HepG2 (cell line): ENCODE data around the gene ACAP3. TPM values are rescaled to one million over a fixed set of nuclear protein-coding genes. Genes with fewer than 3 reads are reported as not detected.

ENCODE experiments used
- ATAC-seq: fragments of 200-7000 bp; cut with Tn5 transposase; 3 replicates; pipeline ENCODE4 v1.9.1; 2020; ENCODE audit warnings: mild to moderate bottlenecking, moderate library complexity
- BruUV-seq: library from RNA; stranded (reverse); fragments of 400-500 nt; replicated peaks from 2 replicates; lab custom pipeline; 2021; lab: Mats Ljungman, UMichigan
- CTCF ChIA-PET: fragments of 300-600 bp; formaldehyde crosslinking; extraction: SDS; loops from one replicate; lab custom pipeline; 2021; ENCODE audit warnings: low total read pairs, inconsistent platforms, low intra/inter-chr PET ratio; lab: Yijun Ruan, JAX
- POLR2A ChIA-PET: fragments of 350-600 bp; sonication (Branson Sonifier 250); formaldehyde crosslinking; loops from one replicate; lab custom pipeline; 2020; ENCODE audit warnings: antibody characterized with exemption, inconsistent platforms; lab: Yijun Ruan, JAX
- DNase-seq: peaks from one replicate; pipeline ENCODE4 v3.0.0-alpha.2; 2015; ENCODE audit warnings: low spot score
- FAIRE-seq: peaks from 3 replicates; lab custom pipeline; 2011; peaks lifted over from hg19 to GRCh38; lab: Jason Lieb, UNC
- H2AFZ ChIP-seq: one replicate; pipeline ENCODE4 v1.6.1; 2011; ENCODE audit warnings: low read length, inconsistent platforms
- H3K27ac ChIP-seq: fragments of 300-600 bp; 3 replicates; pipeline ENCODE4 v1.8.0; 2011; ENCODE audit warnings: mixed run types, mild to moderate bottlenecking, mixed read lengths, low read length, inconsistent platforms; ENCODE audit not compliant: insufficient read depth; ENCODE audit errors: extremely low read length
- H3K27me3 ChIP-seq, 2 experiments: fragments of 200-600 bp in 1 of 2; 2 replicates in 1 of 2; 3 replicates in 1 of 2; pipeline versions ENCODE4 v1.6.0 to v1.8.0; 2011; ENCODE audit warnings: low read length in 2 of 2, mild to moderate bottlenecking in 2 of 2, moderate library complexity in 2 of 2, inconsistent platforms in 1 of 2; ENCODE audit not compliant: insufficient read depth in 2 of 2, control insufficient read depth in 1 of 2
- H3K36me3 ChIP-seq, 2 experiments: fragments of 200-600 bp in 1 of 2; replicated peaks in 1 of 2; 2 replicates in 1 of 2; 3 replicates in 1 of 2; pipeline versions ENCODE4 v1.5.1 to v1.8.0; 2011; ENCODE audit warnings: low read length in 2 of 2, inconsistent platforms in 1 of 2; ENCODE audit not compliant: insufficient read depth in 2 of 2, control insufficient read depth in 1 of 2
- H3K4me1 ChIP-seq: 2 replicates; pipeline ENCODE4 v1.5.1; 2012; ENCODE audit warnings: low read length, inconsistent platforms; ENCODE audit not compliant: insufficient read depth
- H3K4me2 ChIP-seq: 2 replicates; pipeline ENCODE4 v1.6.0; 2011; ENCODE audit warnings: low read depth, low read length, inconsistent platforms
- H3K4me3 ChIP-seq, 3 experiments: fragments of 200-600 bp in 1 of 3; sonication (generic), shearing (Covaris generic) in 1 of 3; replicated peaks in 1 of 3; 2 replicates each; pipeline ENCODE4 v1.5.1; 2011 to 2016; ENCODE audit warnings: low read length in 3 of 3, inconsistent platforms in 2 of 3, low read depth in 2 of 3, mild to moderate bottlenecking in 2 of 3, control low read depth in 1 of 3, mixed read lengths in 1 of 3; ENCODE audit not compliant: insufficient read depth in 1 of 3
- H3K79me2 ChIP-seq: one replicate; pipeline ENCODE4 v1.6.1; 2011; ENCODE audit warnings: low read length, inconsistent platforms; ENCODE audit not compliant: insufficient read depth
- H3K9ac ChIP-seq: 2 replicates; pipeline ENCODE4 v1.6.0; 2011; ENCODE audit warnings: mild to moderate bottlenecking, low read depth, low read length, inconsistent platforms; ENCODE audit not compliant: insufficient read depth
- H3K9me3 ChIP-seq: 2 replicates; pipeline ENCODE4 v1.5.1; 2012; ENCODE audit warnings: mild to moderate bottlenecking, low read length
- H4K20me1 ChIP-seq: 2 replicates; pipeline ENCODE4 v1.6.0; 2011; ENCODE audit warnings: inconsistent platforms, mild to moderate bottlenecking, low read length, moderate library complexity; ENCODE audit not compliant: insufficient read depth
- AGO2 ChIP-seq: fragments of 200-400 bp; formaldehyde crosslinking; optimal IDR thresholded peaks from 2 replicates; pipeline ENCODE3; 2017; ENCODE audit warnings: mild to moderate bottlenecking, low read depth, low read length, moderate library complexity
- ATF1 ChIP-seq: IDR thresholded peaks from 2 replicates; pipeline ENCODE4 v1.6.1; 2016; ENCODE audit warnings: mild to moderate bottlenecking, control low read depth
- BRCA1 ChIP-seq: sonication (generic); formaldehyde crosslinking; IDR thresholded peaks from 2 replicates; pipeline ENCODE4 v1.4.0; 2020; ENCODE audit warnings: missing genetic modification reagents
- FIP1L1 ChIP-seq: fragments of 200-400 bp; formaldehyde crosslinking; IDR thresholded peaks from 2 replicates; pipeline ENCODE4 v1.6.1; 2018; ENCODE audit warnings: low read depth, mild to moderate bottlenecking, low read length, moderate library complexity, borderline replicate concordance; ENCODE audit not compliant: insufficient read depth
- HHEX ChIP-seq: IDR thresholded peaks from 2 replicates; pipeline ENCODE4 v1.6.1; 2016; ENCODE audit warnings: control low read depth
- IKZF1 ChIP-seq: fragments of 450-650 bp; IDR thresholded peaks from 2 replicates; pipeline ENCODE4 v1.7.1; 2016
- RBFOX2 ChIP-seq: fragments of 200-400 bp; formaldehyde crosslinking; IDR thresholded peaks from 2 replicates; pipeline ENCODE4 v1.6.1; 2017; ENCODE audit warnings: low read depth, mild to moderate bottlenecking, low read length
- SRF ChIP-seq: IDR thresholded peaks from 2 replicates; pipeline ENCODE4 v1.6.1; 2011; ENCODE audit warnings: mild to moderate bottlenecking, low read depth, low read length, moderate library complexity
- TCF12 ChIP-seq, 2 experiments: fragments of 450-650 bp in 1 of 2; sonication (generic) in 1 of 2; formaldehyde crosslinking in 1 of 2; IDR thresholded peaks; 2 replicates each; pipeline versions ENCODE4 v1.6.1 to v1.8.0; 2017 to 2022; ENCODE audit warnings: antibody characterized with exemption in 1 of 2, mild to moderate bottlenecking in 1 of 2, missing genetic modification reagents in 1 of 2, moderate library complexity in 1 of 2
- XRCC5 ChIP-seq: fragments of 200-400 bp; formaldehyde crosslinking; optimal IDR thresholded peaks from 2 replicates; pipeline ENCODE3; 2017; ENCODE audit warnings: mild to moderate bottlenecking, low read length
- ZNF615 ChIP-seq: sonication (generic); formaldehyde crosslinking; IDR thresholded peaks from 2 replicates; pipeline ENCODE4 v1.5.0; 2020; ENCODE audit warnings: mild to moderate bottlenecking, missing genetic modification reagents, borderline replicate concordance
- WGBS: methylation state at CpG from one replicate; pipeline ENCODE4 v1.1.6; 2017; ENCODE audit warnings: low lambda C conversion rate; 5-methylcytosine and 5-hydroxymethylcytosine counted together
- in situ Hi-C: cut with HindIII; loops from 2 replicates; pipeline ENCODE4 v1.10.0; 2017; ENCODE audit warnings: low pct_unique_long_range_greater_than_20kb; ENCODE audit not compliant: extremely low pct_ligation_motif_present
- intact Hi-C: fragments of 100-400 bp; cut with micrococcal nuclease; formaldehyde crosslinking; loops from one replicate; pipeline ENCODE4 v1.10.0; 2022; ENCODE audit not compliant: unreplicated experiment
- polyA plus RNA-seq, 8 experiments: library from polyadenylated mRNA; depleted of rRNA in 3 of 8; stranded (reverse) in 7 of 8; unstranded in 1 of 8; fragments of >200 nt; fragmentation: Illumina TruSeq in 4 of 8; extraction: Trizol in 4 of 8; gene quantifications; 2 replicates each; pipeline versions ENCODE4 v1.2.1 to v1.2.3, GENCODE V29; 2011 to 2016; ENCODE audit warnings: low read depth in 4 of 8, missing spikeins in 1 of 8, mixed read lengths in 1 of 8; ENCODE audit not compliant: insufficient read depth in 1 of 8
- total RNA-seq, 5 experiments: library from RNA; depleted of rRNA; stranded (reverse); fragments of >200 nt; fragmentation: Illumina TruSeq; extraction: Trizol; gene quantifications; 2 replicates each; pipeline ENCODE4 v1.2.3, GENCODE V29; 2016; ENCODE audit warnings: low read depth in 1 of 5
- TF ChIP-seq, protein P1 (sequence below): sonication (generic); formaldehyde crosslinking; IDR thresholded peaks from 2 replicates; pipeline ENCODE4 v1.4.0; 2020; ENCODE audit warnings: missing genetic modification reagents

Gene ACAP3
- total and polyA plus RNA-seq, 2 of the 13 experiments (the other 11 are each of a cell fraction or from before 2014, with no cell fraction given), result 29.4 to 50.8 TPM

DNA sequence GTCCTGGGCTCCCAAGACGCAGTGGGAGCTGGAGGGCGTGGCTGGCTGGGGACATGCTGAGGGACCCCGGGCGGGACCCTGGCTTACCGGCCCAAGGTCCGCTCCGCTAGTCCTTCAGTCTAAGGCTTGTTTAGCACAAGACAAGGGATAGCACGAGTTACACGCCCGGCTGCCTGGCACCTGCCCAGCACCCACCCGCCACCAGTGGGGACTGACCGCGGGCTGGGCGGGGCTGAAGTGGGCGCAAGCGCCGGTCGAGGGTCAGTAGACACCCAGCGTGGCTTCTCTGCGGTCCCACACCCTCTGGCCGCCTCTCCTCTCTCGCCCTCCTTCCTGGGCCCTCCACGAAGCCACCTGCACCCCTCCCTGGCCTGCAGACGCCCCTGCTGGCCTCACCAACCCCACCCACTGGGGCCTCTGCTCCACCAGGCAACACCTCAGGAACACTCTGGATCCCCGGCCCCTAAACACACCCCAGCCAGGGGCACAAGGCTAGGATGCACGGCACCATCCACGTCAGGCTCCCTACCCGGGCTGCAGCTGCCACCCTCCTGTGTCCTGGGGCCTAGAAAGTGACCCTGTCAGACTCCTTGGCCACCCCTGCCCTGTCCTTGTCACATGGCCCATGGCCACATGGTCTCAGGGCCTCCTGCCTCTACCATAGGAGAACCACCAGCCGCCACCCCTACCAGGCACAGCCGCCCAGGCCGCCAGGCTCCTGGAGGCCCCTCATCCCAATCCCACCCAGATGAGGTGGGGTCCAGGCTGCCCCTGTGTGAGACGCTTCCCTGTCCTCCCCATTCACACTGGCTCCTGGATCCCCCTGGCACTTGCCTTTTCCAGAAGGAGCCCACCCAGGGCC is 29.4 kb upstream of the ACAP3 start:
- ATAC-seq (no peak), DNase-seq (no peak), FAIRE-seq (no peak)
- intact Hi-C loops, result no loop called here
- POLR2A ChIA-PET, result interaction anchor here (0.9 to 3.9 kb wide), 4 partner anchors 11 to 62 kb away, joined by 3 to 12 read pairs (median 4); partner anchors contain the start of genes AURKAIP1, CCNL2 and DVL1
- no peak overlapping the region for H3K9ac ChIP-seq
- H3K4me3 ChIP-seq, result no peak overlapping the region
- H3K79me2 ChIP-seq, result no peaks in the 10 kb centered on the region
- H3K4me1 ChIP-seq, result no peaks in the 10 kb centered on the region; the same call in 1 of the 2 replicates
- no peaks in the 10 kb centered on the region for H3K9me3 ChIP-seq
- no peak overlapping the region for H3K4me2 ChIP-seq
- TF ChIP-seq FIP1L1, result no peak
- TF ChIP-seq SRF, result no peak
- no peak for TF ChIP-seq BRCA1
- TF ChIP-seq RBFOX2, result peak; percentile 45; the same call in 1 of the 2 replicates
- TF ChIP-seq IKZF1, result no peak
- peak; percentile 50 for TF ChIP-seq AGO2
- TF ChIP-seq, protein P1, sequence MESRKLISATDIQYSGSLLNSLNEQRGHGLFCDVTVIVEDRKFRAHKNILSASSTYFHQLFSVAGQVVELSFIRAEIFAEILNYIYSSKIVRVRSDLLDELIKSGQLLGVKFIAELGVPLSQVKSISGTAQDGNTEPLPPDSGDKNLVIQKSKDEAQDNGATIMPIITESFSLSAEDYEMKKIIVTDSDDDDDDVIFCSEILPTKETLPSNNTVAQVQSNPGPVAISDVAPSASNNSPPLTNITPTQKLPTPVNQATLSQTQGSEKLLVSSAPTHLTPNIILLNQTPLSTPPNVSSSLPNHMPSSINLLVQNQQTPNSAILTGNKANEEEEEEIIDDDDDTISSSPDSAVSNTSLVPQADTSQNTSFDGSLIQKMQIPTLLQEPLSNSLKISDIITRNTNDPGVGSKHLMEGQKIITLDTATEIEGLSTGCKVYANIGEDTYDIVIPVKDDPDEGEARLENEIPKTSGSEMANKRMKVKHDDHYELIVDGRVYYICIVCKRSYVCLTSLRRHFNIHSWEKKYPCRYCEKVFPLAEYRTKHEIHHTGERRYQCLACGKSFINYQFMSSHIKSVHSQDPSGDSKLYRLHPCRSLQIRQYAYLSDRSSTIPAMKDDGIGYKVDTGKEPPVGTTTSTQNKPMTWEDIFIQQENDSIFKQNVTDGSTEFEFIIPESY (CRISPR knock-in tag), result peak; percentile 88
- TF ChIP-seq HHEX (CRISPR knock-in tag), result no peak
- TF ChIP-seq TCF12 (IDR thresholded peaks at IDR 0.05), result no peak
- TF ChIP-seq TCF12 (CRISPR knock-in tag; IDR thresholded peaks at IDR 0.05), result no peak
- no peak for TF ChIP-seq XRCC5
- no peak for TF ChIP-seq ZNF615
- TF ChIP-seq ATF1 (CRISPR knock-in tag), result no peak
- no peak overlapping the region for H2AFZ ChIP-seq
- no peaks in the 10 kb centered on the region for H3K27me3 ChIP-seq
- CTCF ChIA-PET, result no interaction called here
- peaks cover 7% of the 10 kb centered on the region; the same call in 1 of the 2 replicates for H4K20me1 ChIP-seq
- 96% methylated on average over 18 of the region's 32 CpGs for WGBS
- H3K36me3 ChIP-seq, result peaks cover 13 to 26% of the 10 kb centered on the region in 2 experiments
- in situ Hi-C loops, result no loop called here
- no TSS peak for BruUV-seq
- no peak overlapping the region for H3K27ac ChIP-seq
